Measurements from ENCODE around the gene TBXAS1.

TBXAS1 gene

DNA sequence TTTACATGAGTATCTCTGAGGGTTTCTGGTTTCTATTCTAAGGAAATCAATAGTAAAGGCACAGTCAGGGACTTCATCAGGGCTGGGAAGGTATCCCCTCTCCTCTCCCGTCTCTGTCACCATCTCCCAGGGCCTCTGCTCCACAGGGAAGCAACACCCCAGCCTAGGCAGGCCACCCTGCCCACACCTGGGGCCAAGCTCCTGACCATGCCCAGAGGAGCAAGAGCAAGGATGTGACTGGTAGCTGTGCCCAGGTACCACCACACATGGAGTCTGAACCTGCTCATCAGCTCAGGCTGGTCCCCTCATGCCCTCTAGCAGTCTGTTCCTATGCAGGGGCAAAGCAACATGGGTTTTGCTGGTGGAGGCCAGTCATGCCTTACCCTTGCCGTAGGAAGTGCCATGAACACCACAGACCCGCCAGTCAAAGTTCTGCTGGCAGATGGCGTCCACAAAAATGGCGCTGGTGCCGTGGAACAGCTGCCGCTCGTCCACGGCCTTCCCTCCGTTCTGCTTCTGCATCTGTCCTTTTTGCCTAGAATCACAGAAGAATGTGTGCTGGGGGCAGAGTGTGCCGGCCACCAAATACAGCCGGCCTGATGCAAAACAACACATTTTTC, 196.9 kb downstream of the TBXAS1 start:
- no peak overlapping the region for H3K4me3 ChIP-seq (ENCODE audit: low read depth, low read length)
- DNase-seq (ENCODE audit: low read depth) = no peak
- TF ChIP-seq, protein P1, sequence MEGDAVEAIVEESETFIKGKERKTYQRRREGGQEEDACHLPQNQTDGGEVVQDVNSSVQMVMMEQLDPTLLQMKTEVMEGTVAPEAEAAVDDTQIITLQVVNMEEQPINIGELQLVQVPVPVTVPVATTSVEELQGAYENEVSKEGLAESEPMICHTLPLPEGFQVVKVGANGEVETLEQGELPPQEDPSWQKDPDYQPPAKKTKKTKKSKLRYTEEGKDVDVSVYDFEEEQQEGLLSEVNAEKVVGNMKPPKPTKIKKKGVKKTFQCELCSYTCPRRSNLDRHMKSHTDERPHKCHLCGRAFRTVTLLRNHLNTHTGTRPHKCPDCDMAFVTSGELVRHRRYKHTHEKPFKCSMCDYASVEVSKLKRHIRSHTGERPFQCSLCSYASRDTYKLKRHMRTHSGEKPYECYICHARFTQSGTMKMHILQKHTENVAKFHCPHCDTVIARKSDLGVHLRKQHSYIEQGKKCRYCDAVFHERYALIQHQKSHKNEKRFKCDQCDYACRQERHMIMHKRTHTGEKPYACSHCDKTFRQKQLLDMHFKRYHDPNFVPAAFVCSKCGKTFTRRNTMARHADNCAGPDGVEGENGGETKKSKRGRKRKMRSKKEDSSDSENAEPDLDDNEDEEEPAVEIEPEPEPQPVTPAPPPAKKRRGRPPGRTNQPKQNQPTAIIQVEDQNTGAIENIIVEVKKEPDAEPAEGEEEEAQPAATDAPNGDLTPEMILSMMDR (IDR thresholded peaks at IDR 0.05; ENCODE audit: low read depth, low read length, missing control alignments) = no peak
- in situ Hi-C loops (cut with HindIII; ENCODE audit: low sequenced_read_pairs) = no loop called here

DNA sequence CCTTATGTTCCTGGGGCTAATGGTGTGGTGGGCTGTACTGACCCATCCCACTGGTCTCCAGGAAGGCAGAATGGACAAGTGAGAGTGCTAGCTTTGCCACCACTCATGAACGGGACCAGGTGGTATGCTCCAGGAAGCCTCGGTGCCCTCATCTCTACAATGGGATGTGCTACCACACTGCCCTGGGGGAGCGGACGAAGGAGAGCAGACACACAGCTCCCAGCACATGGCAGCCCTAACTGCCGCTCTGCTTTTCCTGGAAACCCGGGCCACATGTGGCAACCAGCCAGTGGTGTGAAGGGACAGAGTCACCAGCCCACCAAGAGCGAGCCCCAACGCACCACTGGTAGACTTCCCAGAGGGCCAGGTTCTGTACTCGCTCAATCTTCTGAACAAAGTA, 197.9 kb downstream of the TBXAS1 start:
- in situ Hi-C loops (cut with HindIII; ENCODE audit: low sequenced_read_pairs) = no loop called here
- H3K4me3 ChIP-seq (ENCODE audit: low read depth, low read length) = no peak overlapping the region
- TF ChIP-seq, protein P1 (IDR thresholded peaks at IDR 0.05; ENCODE audit: low read depth, low read length, missing control alignments) = no peak
- DNase-seq (ENCODE audit: low read depth) = no peak

DNA sequence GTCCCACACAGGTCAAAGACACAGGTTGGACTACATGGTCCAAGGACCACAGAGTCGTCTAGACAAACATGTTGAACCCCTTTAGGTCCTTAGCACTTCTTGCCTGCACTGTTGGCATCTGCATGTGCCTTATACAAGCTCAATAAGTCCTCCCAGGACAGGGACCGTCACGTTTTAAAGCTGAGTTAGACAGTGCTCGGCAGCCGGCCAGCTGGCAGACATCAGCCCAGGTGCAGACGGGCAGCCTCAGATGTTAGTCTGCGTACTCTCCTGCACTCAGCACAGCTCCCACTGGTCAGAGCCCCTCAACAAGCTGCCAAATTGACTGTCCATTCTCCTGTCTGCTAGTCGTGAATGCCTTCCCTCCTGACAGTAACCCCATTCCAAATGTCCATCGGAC, 198.8 kb downstream of the TBXAS1 start:
- H3K4me3 ChIP-seq (ENCODE audit: low read depth, low read length) = no peak overlapping the region
- in situ Hi-C loops (cut with HindIII; ENCODE audit: low sequenced_read_pairs) = no loop called here
- DNase-seq (ENCODE audit: low read depth) = no peak
- TF ChIP-seq, protein P1 (IDR thresholded peaks at IDR 0.05; ENCODE audit: low read depth, low read length, missing control alignments) = no peak

DNA sequence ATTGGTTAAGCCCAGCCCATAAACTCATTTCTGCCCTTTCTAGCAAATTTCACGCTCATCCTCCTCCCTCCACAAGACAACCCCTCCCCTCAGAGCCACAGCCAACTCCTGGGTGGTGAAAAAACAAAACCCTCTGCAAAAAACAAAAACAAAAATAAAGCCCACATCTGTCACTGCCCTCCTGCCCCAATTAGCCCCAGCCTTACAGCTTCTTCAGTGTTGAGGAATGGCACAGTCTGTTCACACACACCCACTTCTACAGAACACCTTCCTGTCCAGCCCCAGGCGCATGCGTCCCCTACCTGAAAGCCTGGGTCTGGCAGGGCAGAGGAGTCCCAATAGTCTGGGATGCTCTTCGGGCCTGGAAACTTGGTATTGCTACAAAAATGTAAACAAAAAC, 199.2 kb downstream of the TBXAS1 start:
- DNase-seq (ENCODE audit: low read depth) = no peak
- in situ Hi-C loops (cut with HindIII; ENCODE audit: low sequenced_read_pairs) = no loop called here
- no peak overlapping the region for H3K4me3 ChIP-seq (ENCODE audit: low read depth, low read length)
- TF ChIP-seq, protein P1 (IDR thresholded peaks at IDR 0.05; ENCODE audit: low read depth, low read length, missing control alignments) = no peak

DNA sequence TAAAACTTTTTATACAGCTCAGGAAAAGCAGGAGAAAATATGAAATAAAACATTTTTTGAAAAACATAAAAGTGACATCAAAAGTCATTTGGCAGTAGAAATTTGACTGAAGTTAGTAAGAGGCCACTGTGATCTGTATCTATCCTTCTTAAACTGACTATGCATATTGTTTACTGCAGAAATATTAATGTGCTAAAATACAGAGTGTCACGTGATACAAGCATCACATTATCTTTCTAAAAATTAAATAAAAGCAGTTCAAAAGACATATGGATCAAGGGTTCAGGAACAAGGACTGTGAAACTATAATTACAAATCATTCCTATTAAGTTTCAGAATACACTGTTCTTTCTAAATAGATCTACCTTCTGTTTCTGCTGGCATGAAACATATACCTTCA, 200.0 kb downstream of the TBXAS1 start:
- TF ChIP-seq, protein P1 (IDR thresholded peaks at IDR 0.05; ENCODE audit: low read depth, low read length, missing control alignments) = no peak
- H3K4me3 ChIP-seq (ENCODE audit: low read depth, low read length) = no peak overlapping the region
- in situ Hi-C loops (cut with HindIII; ENCODE audit: low sequenced_read_pairs) = no loop called here

DNA sequence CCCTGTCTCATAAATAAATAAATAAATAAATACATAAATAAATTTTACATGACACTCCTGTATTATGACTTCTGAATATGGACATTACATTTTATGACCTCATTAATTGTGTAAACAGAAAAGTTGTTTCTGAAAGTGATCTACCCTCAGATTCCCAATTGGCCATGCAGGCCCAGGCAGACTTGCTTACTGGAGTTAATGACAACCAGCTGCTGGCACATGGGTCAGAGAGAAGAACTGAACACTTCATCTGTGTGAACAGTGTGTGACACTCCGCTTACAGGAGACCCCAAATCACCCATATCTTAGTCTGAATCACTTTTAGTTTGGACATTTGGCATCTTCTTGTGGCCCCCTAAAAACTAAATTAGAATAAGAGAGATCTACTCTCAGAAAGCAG, 202.3 kb downstream of the TBXAS1 start:
- in situ Hi-C loops (cut with HindIII; ENCODE audit: low sequenced_read_pairs) = no loop called here
- H3K4me3 ChIP-seq (ENCODE audit: low read depth, low read length) = no peak overlapping the region
- TF ChIP-seq, protein P1 (IDR thresholded peaks at IDR 0.05; ENCODE audit: low read depth, low read length, missing control alignments) = no peak
- no peak for DNase-seq (ENCODE audit: low read depth)

More for the DNA sequence above, 200.0 kb downstream of the TBXAS1 start:
- no peak for DNase-seq (ENCODE audit: low read depth)
